ENCODE measurements around the gene MUC5AC. TPM values are rescaled to one million over a fixed set of nuclear protein-coding genes. Genes with fewer than 3 reads are reported as not detected.
A peak's percentile ranks its signal among the peaks of the same experiment; 100 is the strongest.

The MUC5AC gene
- total RNA-seq, 1 experiment from 2014 or later, result under 0.01 TPM

GRCh38 chr11:1203505-1204271 is 45.9 kb downstream of the MUC5AC start:
- peak overlapping the region; percentile 23; the same call in 1 of the 2 replicates for H3K9ac ChIP-seq (ENCODE audit: low read length)
- DNase-seq (ENCODE audit: low read depth, low spot score), result peak; percentile 10
- peak overlapping the region; percentile 35 for H2AFZ ChIP-seq (ENCODE audit: low read depth, low read length, poor library complexity, severe bottlenecking)
- ChIA-PET CTCF (interaction anchor here (0.6 to 1.1 kb wide), 2 partner anchors 10 to 30 kb away, joined by 3 to 4 read pairs; no protein-coding TSS in a partner anchor), RAD21 (ENCODE audit: low non-redundant PET in 1 of 2, low total read pairs in 2 of 2, uncharacterized antibody in 2 of 2, unreplicated experiment in 2 of 2) (no interaction called here), POLR2A (interaction anchor here (1.3 kb wide), 1 partner anchor 59 kb away, joined by 3 read pairs; no protein-coding TSS in a partner anchor)
- H3K9me3 ChIP-seq (ENCODE audit: control insufficient read depth in 1 of 2, insufficient read depth in 1 of 2, low read depth in 1 of 2, low read length in 2 of 2), result no peaks in the 10 kb centered on the region
- H4K20me1 ChIP-seq (ENCODE audit: insufficient read depth), result no peaks in the 10 kb centered on the region
- no peaks in the 10 kb centered on the region for H3K9me2 ChIP-seq (ENCODE audit: insufficient read depth)
- BruUV-seq (replicated peaks), result no TSS peak
- H3K4me2 ChIP-seq (ENCODE audit: low read length), result peak overlapping the region; percentile 59
- peak; percentile 32 for ATAC-seq
- no peaks in the 10 kb centered on the region for H3K36me3 ChIP-seq (ENCODE audit: control insufficient read depth in 1 of 2, insufficient read depth in 2 of 2, low read length in 2 of 2)
- peaks cover 13 to 17% of the 10 kb centered on the region in 2 experiments for H3K4me1 ChIP-seq (ENCODE audit: control insufficient read depth in 1 of 2, insufficient read depth in 2 of 2, low read length in 2 of 2)
- no peaks in the 10 kb centered on the region for H3K27me3 ChIP-seq (ENCODE audit: insufficient read depth, low read length)
- intact Hi-C loops (cut with micrococcal nuclease), result loop anchor here (1.0 to 5.0 kb wide), 2 partner anchors 51 to 312 kb away; no protein-coding TSS in a partner anchor
- TF ChIP-seq POLR2A (IDR thresholded peaks at IDR 0.05; ENCODE audit: borderline replicate concordance, extremely low read depth, insufficient read depth, insufficient read length), result no peak
- no peak for TF ChIP-seq RAD21 (IDR thresholded peaks at IDR 0.05; ENCODE audit: low read depth)
- TF ChIP-seq TCF7L2 (IDR thresholded peaks at IDR 0.05; ENCODE audit: borderline replicate concordance, extremely low read depth, insufficient read depth, insufficient read length), result no peak
- TF ChIP-seq MAX (IDR thresholded peaks at IDR 0.05), result no peak
- TF ChIP-seq YY1 (IDR thresholded peaks at IDR 0.05; ENCODE audit: extremely low read depth, insufficient replicate concordance, low read depth, low read length), result no peak
- TF ChIP-seq EZH2 (IDR thresholded peaks at IDR 0.05), result no peak
- no peak for TF ChIP-seq REST (IDR thresholded peaks at IDR 0.05; ENCODE audit: low read depth)
- H3K79me2 ChIP-seq (ENCODE audit: insufficient read depth, low read length), result no peaks in the 10 kb centered on the region
- no peak overlapping the region for H3K4me3 ChIP-seq (replicated peaks in 1 of 2; ENCODE audit: low read depth in 1 of 2, low read length in 2 of 2)
- H3K27ac ChIP-seq (ENCODE audit: low read depth, low read length), result no peak overlapping the region; the same call in 1 of the 2 replicates
